Omental fat pad (tissue), 4 donors: ENCODE measurements around the gene MVB12B. TPM values are rescaled to one million over a fixed set of nuclear protein-coding genes. Genes with fewer than 3 reads are reported as not detected.

Source experiments
- ATAC-seq: fragments of 150-250 bp; one replicate; pipeline ENCODE4 v1.9.1; 2016; ENCODE audit warnings: mild to moderate bottlenecking, moderate library complexity; ENCODE audit not compliant: low FRiP score
- DNase-seq: peaks from one replicate; pipeline ENCODE4 v3.0.0-alpha.2; 2019; ENCODE audit warnings: low spot score
- CTCF ChIP-seq, 3 donors: fragments of 450-650 bp; IDR thresholded peaks; one replicate each; pipeline ENCODE4 v1.5.1; 2016 to 2017; ENCODE audit warnings: antibody characterized with exemption in 3 of 3, mild to moderate bottlenecking in 3 of 3, moderate library complexity in 2 of 3
- total RNA-seq, 4 donors: library from RNA; depleted of rRNA; stranded (reverse); fragments of >200 nt; gene quantifications; one replicate each; pipeline ENCODE4 v1.1.0, GENCODE V29; 2016

MVB12B gene
- total RNA-seq, 4 donors from 2014 or later: 5.5 to 21.4 (median 11.6) TPM

- no peak for ATAC-seq
- no peak for TF ChIP-seq CTCF (IDR thresholded peaks at IDR 0.05)
- DNase-seq: no peak
These were observed 84.8 kb downstream of the MVB12B start for GRCh38 chr9:126411225-126411947.

- no peak for TF ChIP-seq CTCF (IDR thresholded peaks at IDR 0.05)
- ATAC-seq (no peak), DNase-seq (no peak)
These were observed 85.3 kb downstream of the MVB12B start for GRCh38 chr9:126411948-126412284.

GRCh38 chr9:126412905-126413304, 86.3 kb downstream of the MVB12B start:
- ATAC-seq: no peak
- no peak for TF ChIP-seq CTCF (IDR thresholded peaks at IDR 0.05)
- no peak for DNase-seq

- ATAC-seq: no peak
These were observed 86.9 kb downstream of the MVB12B start for GRCh38 chr9:126413391-126414068.

GRCh38 chr9:126415741-126416370, 89.2 kb downstream of the MVB12B start:
- TF ChIP-seq CTCF (IDR thresholded peaks at IDR 0.05): no peak
- DNase-seq (no peak), ATAC-seq (no peak)

More at GRCh38 chr9:126413391-126414068, 86.9 kb downstream of the MVB12B start:
- no peak for DNase-seq
- no peak for TF ChIP-seq CTCF (IDR thresholded peaks at IDR 0.05)

GRCh38 chr9:126417043-126417442, 90.4 kb downstream of the MVB12B start:
- DNase-seq: no peak
- TF ChIP-seq CTCF (IDR thresholded peaks at IDR 0.05): no peak
- no peak for ATAC-seq
